ENCODE measurements around the gene HLA-DQB2. TPM values are rescaled to one million over a fixed set of nuclear protein-coding genes. Genes with fewer than 3 reads are reported as not detected.
"Not testable (repeated sequence)": the region's sequence is repeated elsewhere in the genome, so short reads cannot be mapped to it uniquely, and the experiment has no call there.

HLA-DQB2 gene
- total RNA-seq, 4 donors from 2014 or later = 0.66 to 0.78 TPM; not detected in 2

GRCh38 chr6:32792901-32793435 lies 29.6 kb upstream of the HLA-DQB2 start:
- DNase-seq (no peak), ATAC-seq (no peak)
- no peak for TF ChIP-seq CTCF (IDR thresholded peaks at IDR 0.05 in 4 of 5, conservative IDR thresholded peaks at IDR 0.05 in 1 of 5)
- no peak for TF ChIP-seq POLR2A (IDR thresholded peaks at IDR 0.05)
- no peak overlapping the region for H3K4me3 ChIP-seq
- intact Hi-C loops (cut with DNase I; ENCODE audit: low total_unique reads) (no loop called here), in situ Hi-C loops (cut with MboI; ENCODE audit: low sequenced_read_pairs in 4 of 4) (loop anchor here in 3 of 4 donors (10.0 to 25.0 kb wide), 2 partner anchors 378 to 556 kb away; no protein-coding TSS in a partner anchor)
- no peaks in the 10 kb centered on the region for H3K4me1 ChIP-seq
- H3K9me3 ChIP-seq = no peaks in the 10 kb centered on the region
- H3K27me3 ChIP-seq = peaks cover 0 to 9% (median 6%) of the 10 kb centered on the region in 3 donors
- H3K36me3 ChIP-seq = no peaks in the 10 kb centered on the region
- H3K27ac ChIP-seq = no peak overlapping the region

- DNase-seq (no peak), ATAC-seq (no peak)
- no peaks in the 10 kb centered on the region for H3K9me3 ChIP-seq
- H3K36me3 ChIP-seq = no peaks in the 10 kb centered on the region
- in situ Hi-C loops (cut with MboI; ENCODE audit: low sequenced_read_pairs in 4 of 4) = loop anchor here in 3 of 4 donors (10.0 to 25.0 kb wide), 2 partner anchors 376 to 553 kb away; no protein-coding TSS in a partner anchor
- H3K27ac ChIP-seq = no peak overlapping the region
- TF ChIP-seq CTCF (IDR thresholded peaks at IDR 0.05 in 4 of 5, conservative IDR thresholded peaks at IDR 0.05 in 1 of 5) (no peak), POLR2A (IDR thresholded peaks at IDR 0.05) (no peak)
- no peaks in the 10 kb centered on the region for H3K4me1 ChIP-seq
- intact Hi-C loops (cut with DNase I; ENCODE audit: low total_unique reads) = no loop called here
- H3K4me3 ChIP-seq = no peak overlapping the region
- peaks cover 0 to 8% (median 4%) of the 10 kb centered on the region in 3 donors for H3K27me3 ChIP-seq
Observed at GRCh38 chr6:32790306-32790705, 27.0 kb upstream of the HLA-DQB2 start.

GRCh38 chr6:32785781-32786533 lies 22.6 kb upstream of the HLA-DQB2 start:
- TF ChIP-seq CTCF (IDR thresholded peaks at IDR 0.05 in 4 of 5, conservative IDR thresholded peaks at IDR 0.05 in 1 of 5) (peak in 2 of 5 experiments; percentile 27 to 33), POLR2A (IDR thresholded peaks at IDR 0.05) (no peak)
- H3K9me3 ChIP-seq = no peaks in the 10 kb centered on the region
- no peaks in the 10 kb centered on the region for H3K4me1 ChIP-seq
- in situ Hi-C loops (cut with MboI; ENCODE audit: low sequenced_read_pairs in 4 of 4) = loop anchor here in 2 of 4 donors (25.0 kb wide), 1 partner anchor 549 kb away; no protein-coding TSS in a partner anchor
- no peak overlapping the region for H3K4me3 ChIP-seq
- intact Hi-C loops (cut with DNase I; ENCODE audit: low total_unique reads) = no loop called here
- ATAC-seq (no peak), DNase-seq (peak in 1 of 2 donors; percentile 21)
- no peaks in the 10 kb centered on the region for H3K36me3 ChIP-seq
- H3K27me3 ChIP-seq = peaks cover 0 to 8% (median 2%) of the 10 kb centered on the region in 3 donors
- H3K27ac ChIP-seq = no peak overlapping the region

GRCh38 chr6:32782923-32783322 lies 19.6 kb upstream of the HLA-DQB2 start:
- H3K9me3 ChIP-seq; DNase-seq; H3K4me3 ChIP-seq; intact Hi-C loops (cut with DNase I; ENCODE audit: low total_unique reads); ATAC-seq; H3K36me3 ChIP-seq; H3K27ac ChIP-seq; H3K27me3 ChIP-seq; H3K4me1 ChIP-seq: not testable (repeated sequence)
- in situ Hi-C loops (cut with MboI; ENCODE audit: low sequenced_read_pairs in 4 of 4) = loop anchor here in 2 of 4 donors (25.0 kb wide), 1 partner anchor 546 kb away; no protein-coding TSS in a partner anchor

GRCh38 chr6:32779036-32779435 lies 15.7 kb upstream of the HLA-DQB2 start:
- Histone ChIP-seq H3K9me3 (no peaks in the 10 kb centered on the region), H3K27ac (no peak overlapping the region), H3K36me3 (no peaks in the 10 kb centered on the region), H3K4me3 (no peak overlapping the region), H3K27me3 (peaks cover 0 to 3% (median 0%) of the 10 kb centered on the region in 3 donors), H3K4me1 (no peaks in the 10 kb centered on the region)
- in situ Hi-C loops (cut with MboI; ENCODE audit: low sequenced_read_pairs in 4 of 4) (loop anchor here in 2 of 4 donors (25.0 kb wide), 1 partner anchor 542 kb away; no protein-coding TSS in a partner anchor), intact Hi-C loops (cut with DNase I; ENCODE audit: low total_unique reads) (no loop called here)
- no peak for TF ChIP-seq POLR2A (IDR thresholded peaks at IDR 0.05)
- no peak for TF ChIP-seq CTCF (IDR thresholded peaks at IDR 0.05 in 4 of 5, conservative IDR thresholded peaks at IDR 0.05 in 1 of 5)
- DNase-seq = no peak
- ATAC-seq = no peak
